Stimulated activated CD4-positive, alpha-beta T cell treated with anti-CD3 and anti-CD28 coated beads, Interleukin-1b, Interleukin-23, amount 100 ng/mL, for 4 hours (primary cell): ENCODE results near the gene SNED1.
"Not testable (repeated sequence)": the region's sequence is repeated elsewhere in the genome, so short reads cannot be mapped to it uniquely, and the experiment has no call there.

ENCODE experiments used
- DNase-seq, 2 donors: peaks; one replicate each; pipeline ENCODE4 v3.0.0-alpha.2; 2020; ENCODE audit warnings: low read depth in 2 of 2

Gene SNED1

DNA sequence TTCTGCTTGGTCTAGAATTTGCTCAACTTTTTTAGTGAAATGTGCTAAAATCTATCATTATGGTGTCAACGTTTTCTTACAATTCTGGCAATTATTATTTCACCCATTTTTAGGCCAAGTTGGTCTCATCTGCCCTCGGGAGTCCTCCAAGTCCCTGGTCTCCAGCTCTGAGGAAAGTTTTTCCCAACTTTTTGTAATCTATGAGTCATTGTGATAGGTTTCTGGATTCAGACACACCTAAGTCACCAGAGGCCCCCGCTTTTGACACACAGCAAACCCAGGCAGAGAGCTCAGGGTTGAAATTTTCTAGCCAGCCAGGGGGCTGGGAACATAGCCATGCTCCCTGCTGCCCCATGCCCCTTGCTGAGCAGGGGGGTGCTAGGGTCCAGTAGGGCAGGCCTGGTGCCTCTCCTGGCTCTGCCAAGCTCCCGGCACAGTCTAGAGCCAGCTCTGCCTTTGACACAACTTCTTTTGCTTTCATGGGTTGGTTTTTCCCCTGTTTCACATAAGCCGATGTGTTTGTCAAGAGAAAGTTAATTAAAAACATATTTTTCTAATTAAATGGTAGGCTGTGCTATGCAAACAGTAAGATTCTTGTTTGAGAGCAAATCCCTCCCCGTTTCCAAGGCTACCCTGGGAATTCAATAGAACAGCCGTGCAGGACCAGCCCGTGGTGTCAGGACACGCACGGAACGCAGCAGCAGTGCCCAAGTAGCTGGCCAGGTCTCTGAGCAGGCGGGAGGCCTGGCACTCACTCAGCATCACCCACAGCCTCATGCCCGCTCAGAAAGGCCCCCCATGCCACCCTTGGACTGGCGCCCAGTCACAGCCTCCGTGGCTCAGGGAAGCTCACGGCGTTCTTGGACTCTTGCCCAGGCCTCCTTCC lies 25.5 kb upstream of the SNED1 start:
- DNase-seq: no peak

DNA sequence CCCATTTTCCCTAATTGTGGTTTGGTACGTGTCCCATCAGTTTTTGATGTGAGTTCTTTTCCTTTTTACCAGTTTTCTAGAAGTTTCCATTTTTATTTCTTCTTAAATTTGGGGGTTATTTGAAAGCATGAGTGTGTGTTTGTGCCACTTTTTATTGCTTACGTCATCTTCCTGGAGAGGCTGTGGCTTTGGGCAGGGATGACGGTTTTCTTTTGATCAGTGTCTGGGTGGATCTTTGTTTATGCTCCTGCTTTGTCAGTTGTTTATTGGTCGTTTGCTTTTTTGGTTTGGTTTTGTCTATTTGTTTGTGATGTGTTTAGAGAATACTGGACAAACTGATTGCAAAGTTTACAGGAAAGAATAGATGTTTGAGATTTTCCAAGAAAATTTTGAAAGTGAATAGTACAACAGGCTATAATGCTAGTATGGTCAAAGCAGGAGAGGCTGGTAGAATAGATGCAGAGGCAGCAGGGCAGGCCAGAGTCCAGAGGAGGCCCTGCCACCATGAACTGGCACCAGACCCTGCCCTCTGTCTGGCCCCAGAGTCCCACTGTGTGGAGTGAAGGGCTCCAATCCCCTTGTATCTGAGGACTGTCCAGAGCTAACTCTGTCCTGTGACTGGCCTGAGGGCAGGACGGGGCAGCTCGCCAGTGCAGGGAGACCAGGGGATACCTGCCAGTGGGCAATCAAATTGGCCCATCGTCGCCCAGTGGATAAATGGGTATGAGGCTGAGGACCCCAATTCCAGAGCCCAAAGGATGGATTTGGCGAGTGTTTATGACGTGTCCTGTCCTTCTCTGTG lies 23.4 kb upstream of the SNED1 start:
- DNase-seq: no peak

- not testable (repeated sequence) for DNase-seq
Observed at GRCh38 chr2:240975903-240976302, 22.5 kb upstream of the SNED1 start.

DNA sequence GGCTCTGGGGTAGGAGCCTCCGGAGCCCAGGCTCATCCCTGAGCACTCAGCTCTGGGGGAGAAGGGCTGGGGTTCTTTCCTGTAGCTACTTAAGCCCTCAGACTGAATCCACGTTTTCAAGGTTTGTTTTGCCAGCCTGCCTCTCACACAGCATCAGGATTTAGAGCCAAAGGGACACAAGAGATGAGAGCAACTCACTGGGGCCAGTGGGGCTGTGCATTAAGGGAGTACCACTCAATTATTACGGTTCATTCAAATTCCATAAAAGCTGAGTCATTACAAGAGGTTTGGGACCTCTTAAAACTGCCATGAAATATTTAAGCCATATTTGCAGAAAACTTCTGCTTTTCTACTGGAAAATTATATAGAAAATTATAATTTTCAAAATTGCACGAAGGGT lies 17.1 kb upstream of the SNED1 start:
- DNase-seq: no peak

DNA sequence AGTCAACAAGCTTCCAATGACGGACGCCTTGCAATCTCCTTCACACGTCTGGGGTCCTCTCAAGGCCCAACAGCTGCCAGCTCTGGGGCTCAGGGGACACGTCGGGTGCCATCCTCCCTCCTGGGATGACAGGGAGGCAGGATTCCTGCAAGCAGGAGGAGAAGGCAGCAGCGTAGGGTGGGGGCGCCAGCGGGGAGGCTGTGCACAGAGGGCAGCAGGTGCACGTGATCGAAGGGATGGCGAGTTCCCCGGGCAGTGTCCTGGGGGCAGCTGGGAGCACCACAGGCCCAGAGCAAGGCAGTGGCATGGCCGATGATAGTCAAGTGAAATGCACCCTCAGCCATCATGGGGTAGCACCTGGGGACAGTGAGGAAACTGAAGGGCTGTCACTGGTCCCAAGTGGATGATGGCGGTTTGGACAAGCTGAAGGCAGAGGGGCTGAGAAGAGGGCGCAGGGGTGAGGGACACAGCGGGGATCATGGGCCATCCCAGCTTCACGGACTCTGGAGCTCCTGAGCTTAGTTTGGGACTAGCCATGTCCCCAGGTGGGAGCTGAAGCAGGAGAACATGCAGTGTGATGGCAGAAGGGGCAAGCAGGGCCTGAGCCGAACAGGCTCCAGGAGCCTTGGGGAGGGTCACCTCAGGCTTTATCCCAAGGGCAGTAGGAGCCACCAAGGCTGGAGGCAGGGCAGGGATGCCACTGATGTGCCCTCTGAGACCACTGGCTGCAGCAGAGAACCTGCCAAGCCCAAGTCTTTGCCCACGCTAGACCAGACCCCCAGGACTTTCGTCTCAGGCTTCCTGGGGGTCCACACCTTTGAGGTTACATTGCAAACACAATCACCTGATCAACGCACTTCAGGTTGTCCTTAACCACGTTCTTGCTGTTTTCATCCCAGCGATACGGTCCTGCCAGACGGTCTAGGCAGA lies 16.3 kb upstream of the SNED1 start:
- DNase-seq: no peak

- DNase-seq: no peak
Observed at GRCh38 chr2:240982821-240983281, 15.6 kb upstream of the SNED1 start.

DNA sequence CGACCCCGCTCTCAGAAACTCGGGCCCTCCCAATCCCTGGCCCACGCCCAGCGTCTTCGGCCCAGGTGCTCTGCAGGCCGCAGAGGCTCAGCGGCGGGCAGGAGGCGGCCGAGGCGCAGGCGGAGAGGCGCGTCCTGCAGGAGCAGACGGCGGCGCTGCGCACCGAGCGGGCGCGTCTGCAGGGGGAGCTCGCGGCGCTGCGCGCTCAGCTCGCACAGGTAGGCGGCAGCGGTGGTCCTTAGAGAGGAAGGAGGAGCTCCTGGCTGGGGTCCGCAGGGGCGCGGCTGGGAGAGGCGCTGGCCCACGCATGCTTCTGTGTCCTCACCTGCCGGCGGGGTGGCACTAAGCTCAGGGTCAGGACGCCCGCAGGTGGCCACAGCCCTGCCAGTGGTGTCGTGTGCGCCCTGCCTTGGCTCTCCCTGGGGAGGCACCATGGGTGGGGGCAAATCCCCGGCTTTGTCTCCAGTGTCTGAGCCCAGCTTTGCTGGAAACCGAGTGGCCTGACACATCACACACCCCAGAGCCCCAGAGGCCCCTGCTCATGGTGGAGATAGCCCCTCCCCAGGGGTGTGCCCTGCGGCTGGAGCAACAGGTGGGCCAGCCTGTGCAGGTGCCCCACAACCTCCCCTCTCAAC lies 14.9 kb upstream of the SNED1 start:
- peak; percentile 17 to 18 for DNase-seq

- no peak for DNase-seq
Observed at GRCh38 chr2:240983996-240984498, 14.4 kb upstream of the SNED1 start.

DNA sequence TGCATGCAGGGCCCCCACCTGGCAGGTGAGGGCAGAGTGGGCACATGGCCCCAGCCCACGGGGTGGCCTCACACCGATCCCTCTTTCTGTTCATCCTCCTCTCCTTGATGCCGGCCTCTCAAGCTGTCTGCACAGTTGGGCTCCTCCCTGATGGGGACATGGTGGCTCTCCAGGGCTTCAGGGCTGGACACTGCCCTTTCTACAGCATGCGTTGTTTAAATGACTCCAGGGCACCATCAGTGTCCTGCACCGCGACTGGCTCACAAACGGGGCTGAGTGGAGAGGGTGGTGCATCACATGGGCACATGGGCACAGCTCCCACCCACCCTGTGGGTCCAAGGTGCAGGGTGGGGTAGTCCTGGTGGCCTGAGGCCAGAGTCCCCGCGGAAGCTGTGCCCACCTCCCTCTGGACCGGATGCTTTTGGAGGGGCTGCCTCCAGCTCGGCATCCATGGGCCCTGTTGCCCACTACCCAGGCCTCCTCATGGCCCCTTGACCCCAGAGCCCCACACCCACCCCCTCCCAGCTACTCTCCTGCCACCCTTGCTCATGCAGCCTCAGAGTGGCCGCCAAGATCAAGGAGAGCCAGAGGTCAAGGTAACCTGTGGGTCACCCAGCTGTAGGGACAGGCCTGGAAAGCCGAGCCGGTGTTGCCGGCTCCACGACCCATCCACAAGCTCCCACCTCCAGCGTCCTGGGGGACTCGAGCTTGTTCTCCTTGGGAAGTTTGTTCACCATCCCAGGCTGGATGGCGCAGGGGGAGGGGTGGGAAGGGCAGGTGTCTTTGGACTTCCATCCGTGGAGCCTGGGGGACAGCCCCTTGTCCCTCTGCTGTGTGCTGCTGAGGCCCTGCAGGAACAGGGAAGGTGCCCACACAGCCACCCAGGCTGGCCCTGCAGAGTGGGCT lies 12.3 kb upstream of the SNED1 start:
- DNase-seq: no peak

GRCh38 chr2:240986787-240987411 lies 11.5 kb upstream of the SNED1 start:
- DNase-seq: no peak

DNA sequence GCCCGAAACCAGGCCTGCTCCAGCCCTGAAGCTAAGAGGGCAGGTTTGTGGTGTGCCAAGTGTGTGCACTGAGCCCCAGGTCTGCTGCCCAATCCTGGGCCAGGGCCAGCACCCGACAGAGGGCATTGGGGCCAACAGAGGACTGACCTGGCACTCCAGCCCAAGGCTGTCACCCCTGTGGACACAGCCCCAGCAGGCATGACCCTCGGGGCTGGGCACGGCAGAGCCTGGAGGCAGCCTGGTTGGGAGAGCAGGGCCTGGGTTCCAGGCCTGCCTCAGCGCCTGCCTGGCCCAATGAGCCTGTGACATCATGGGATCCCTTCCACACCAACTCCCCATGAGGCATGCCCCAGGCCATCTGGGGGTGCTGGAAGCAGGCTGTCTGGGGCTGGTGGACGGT lies 10.8 kb upstream of the SNED1 start:
- DNase-seq: no peak

GRCh38 chr2:240988146-240988545 lies 10.3 kb upstream of the SNED1 start:
- no peak for DNase-seq

DNA sequence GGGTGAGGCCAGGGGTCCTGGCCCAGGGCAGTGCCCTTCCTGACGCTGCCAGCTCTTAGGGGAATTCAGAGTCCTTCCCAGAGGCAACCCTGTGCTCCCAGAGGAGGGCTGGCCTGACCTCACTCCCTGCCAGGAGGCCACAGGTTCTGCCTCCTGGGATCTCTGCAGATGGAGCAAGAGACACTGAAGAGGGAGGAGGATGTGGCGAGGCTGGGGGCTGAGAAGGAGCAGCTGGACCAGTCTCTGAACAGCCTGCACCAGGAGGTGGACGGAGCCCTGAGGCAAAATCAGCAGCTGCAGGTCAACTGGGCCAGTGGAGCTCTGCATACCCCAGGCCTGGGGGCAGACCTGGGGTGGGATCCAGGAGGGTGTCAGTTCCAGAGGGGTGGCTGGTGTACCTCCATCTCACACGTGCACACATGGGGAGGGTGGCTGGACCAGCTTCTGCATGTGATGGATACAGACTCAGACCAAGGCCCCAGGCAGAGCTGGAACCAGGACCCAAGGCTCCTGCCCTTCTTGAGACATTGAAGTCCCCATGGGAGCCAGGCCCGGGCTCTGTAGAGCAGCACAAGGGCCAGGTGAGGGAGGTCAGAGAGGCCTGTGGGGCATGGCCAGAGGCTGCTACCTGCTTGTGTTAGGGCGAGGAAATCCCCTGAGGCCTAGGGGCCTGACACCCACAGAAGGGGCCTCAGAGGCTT lies 9.7 kb upstream of the SNED1 start:
- no peak for DNase-seq

- DNase-seq: no peak
Observed at GRCh38 chr2:240989451-240990265, 8.8 kb upstream of the SNED1 start.

DNA sequence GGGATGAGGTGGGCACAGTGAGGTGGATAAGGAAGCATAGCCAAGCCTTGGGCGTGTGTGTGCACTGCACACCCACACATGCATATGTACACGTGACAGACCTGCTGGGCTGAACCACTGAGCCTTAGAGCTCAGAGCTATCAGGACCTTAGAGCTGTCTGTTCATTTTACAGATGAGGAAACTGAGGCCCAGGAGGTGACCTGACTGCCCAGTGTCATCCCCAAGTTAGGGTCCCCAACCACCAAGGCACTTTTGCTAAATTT lies 8.2 kb upstream of the SNED1 start:
- DNase-seq: no peak

DNA sequence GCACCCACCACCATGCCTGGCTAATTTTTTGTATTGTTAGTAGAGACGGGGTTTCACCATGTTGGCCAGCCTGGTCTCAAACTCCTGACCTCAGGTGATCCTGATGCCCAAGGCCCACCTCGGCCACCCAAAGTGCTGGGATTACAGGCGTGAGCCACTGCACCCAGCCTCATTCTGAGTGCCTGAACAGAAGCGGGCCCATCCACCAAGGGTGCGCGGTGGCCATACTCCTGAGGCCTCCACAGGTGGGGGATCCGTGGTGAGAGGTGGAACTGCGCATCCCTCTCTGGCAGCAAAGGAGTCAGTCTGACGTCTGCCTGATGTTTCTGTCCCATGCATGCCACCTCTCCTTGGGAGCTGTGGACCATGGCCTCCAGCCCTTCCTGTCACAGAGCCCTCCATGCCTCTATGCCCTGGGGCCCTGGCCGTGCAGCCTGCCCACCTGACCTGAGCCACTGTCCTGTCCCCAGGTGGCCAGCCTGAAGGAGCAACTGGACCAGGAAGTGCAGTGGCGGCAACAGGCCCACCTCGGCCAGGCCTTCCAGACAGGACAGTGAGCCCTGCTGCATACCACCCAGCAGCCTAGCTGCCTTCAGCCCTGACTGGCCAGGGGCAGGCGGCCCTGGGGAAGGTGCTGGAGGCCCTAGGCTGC lies 7.6 kb upstream of the SNED1 start:
- DNase-seq: no peak

- no peak for DNase-seq
Observed at GRCh38 chr2:240991378-240992263, 6.8 kb upstream of the SNED1 start.
